NT2/D1 (cell line): ENCODE measurements around the gene PTPN1.

ENCODE experiments used
- DNase-seq: peaks from one replicate; pipeline ENCODE4 v3.0.0-alpha.2; 2011; ENCODE audit warnings: low read depth, low spot score
- H3K27me3 ChIP-seq: 2 replicates; pipeline ENCODE4 v1.6.0; 2011; ENCODE audit warnings: mild to moderate bottlenecking; ENCODE audit not compliant: insufficient read length, insufficient read depth
- H3K36me3 ChIP-seq: 2 replicates; pipeline ENCODE4 v1.6.1; 2011; ENCODE audit warnings: mild to moderate bottlenecking, low read length, mixed read lengths; ENCODE audit not compliant: insufficient read depth, insufficient read length
- H3K4me1 ChIP-seq: 2 replicates; pipeline ENCODE4 v1.5.1; 2011; ENCODE audit not compliant: insufficient read depth, insufficient read length
- H3K4me3 ChIP-seq: 2 replicates; pipeline ENCODE4 v1.5.1; 2011; ENCODE audit warnings: low read depth; ENCODE audit not compliant: insufficient read length
- H3K9ac ChIP-seq: 2 replicates; pipeline ENCODE4 v1.6.0; 2011; ENCODE audit warnings: low read depth; ENCODE audit not compliant: insufficient read length
- H3K9me3 ChIP-seq: 2 replicates; pipeline ENCODE4 v1.5.1; 2011; ENCODE audit warnings: mild to moderate bottlenecking, low read length; ENCODE audit not compliant: insufficient read depth
- SUZ12 ChIP-seq: IDR thresholded peaks from 2 replicates; pipeline ENCODE4 v1.6.1; 2011; ENCODE audit not compliant: insufficient read length, insufficient read depth; ENCODE audit errors: extremely low read depth
- YY1 ChIP-seq: IDR thresholded peaks from 2 replicates; pipeline ENCODE4 v1.6.1; 2011; ENCODE audit not compliant: insufficient read length, insufficient read depth
- ZNF274 ChIP-seq: IDR thresholded peaks from 2 replicates; pipeline ENCODE4 v1.6.1; 2011; ENCODE audit warnings: mild to moderate bottlenecking, low read depth, low read length

PTPN1 gene

GRCh38 chr20:50550531-50550930 is 40.3 kb downstream of the PTPN1 start:
- TF ChIP-seq SUZ12 (no peak), ZNF274 (no peak), YY1 (no peak)
- Histone ChIP-seq H3K36me3 (peaks cover 16% of the 10 kb centered on the region), H3K4me1 (no peaks in the 10 kb centered on the region), H3K9ac (no peak overlapping the region), H3K27me3 (no peaks in the 10 kb centered on the region), H3K4me3 (no peak overlapping the region), H3K9me3 (no peaks in the 10 kb centered on the region)
- no peak for DNase-seq

GRCh38 chr20:50551288-50551687 is 41.1 kb downstream of the PTPN1 start:
- no peak for DNase-seq
- Histone ChIP-seq H3K4me3 (no peak overlapping the region), H3K4me1 (no peaks in the 10 kb centered on the region), H3K9me3 (no peaks in the 10 kb centered on the region), H3K27me3 (no peaks in the 10 kb centered on the region), H3K9ac (no peak overlapping the region), H3K36me3 (peaks cover 16% of the 10 kb centered on the region)
- no peak for TF ChIP-seq SUZ12
- TF ChIP-seq YY1, result no peak
- TF ChIP-seq ZNF274, result no peak

- no peaks in the 10 kb centered on the region for H3K9me3 ChIP-seq
- H3K9ac ChIP-seq, result no peak overlapping the region
- H3K4me3 ChIP-seq, result no peak overlapping the region
- no peaks in the 10 kb centered on the region for H3K27me3 ChIP-seq
- no peaks in the 10 kb centered on the region for H3K4me1 ChIP-seq
- DNase-seq, result no peak
- TF ChIP-seq YY1 (no peak), SUZ12 (no peak), ZNF274 (no peak)
- peaks cover 17% of the 10 kb centered on the region for H3K36me3 ChIP-seq
Measured at GRCh38 chr20:50552979-50553378, 42.8 kb downstream of the PTPN1 start.

- DNase-seq, result no peak
- Histone ChIP-seq H3K9me3 (no peaks in the 10 kb centered on the region), H3K36me3 (peaks cover 8% of the 10 kb centered on the region), H3K4me1 (no peaks in the 10 kb centered on the region), H3K27me3 (no peaks in the 10 kb centered on the region), H3K9ac (no peak overlapping the region), H3K4me3 (no peak overlapping the region)
- TF ChIP-seq SUZ12 (no peak), YY1 (no peak), ZNF274 (no peak)
Measured at GRCh38 chr20:50554694-50555579, 44.8 kb downstream of the PTPN1 start.

- H3K4me1 ChIP-seq, result no peaks in the 10 kb centered on the region
- H3K36me3 ChIP-seq, result peaks cover 8% of the 10 kb centered on the region
- H3K9ac ChIP-seq, result no peak overlapping the region
- H3K9me3 ChIP-seq, result no peaks in the 10 kb centered on the region
- DNase-seq, result no peak
- H3K27me3 ChIP-seq, result no peaks in the 10 kb centered on the region
- no peak overlapping the region for H3K4me3 ChIP-seq
- no peak for TF ChIP-seq YY1
- TF ChIP-seq ZNF274, result no peak
- no peak for TF ChIP-seq SUZ12
Measured at GRCh38 chr20:50555662-50556061, 45.5 kb downstream of the PTPN1 start.

GRCh38 chr20:50557549-50558134 is 47.5 kb downstream of the PTPN1 start:
- no peak overlapping the region for H3K9ac ChIP-seq
- H3K4me3 ChIP-seq, result no peak overlapping the region
- no peaks in the 10 kb centered on the region for H3K4me1 ChIP-seq
- H3K9me3 ChIP-seq, result no peaks in the 10 kb centered on the region
- H3K27me3 ChIP-seq, result no peaks in the 10 kb centered on the region
- no peak for DNase-seq
- no peak for TF ChIP-seq SUZ12
- TF ChIP-seq YY1, result no peak
- TF ChIP-seq ZNF274, result no peak
- peaks cover 18% of the 10 kb centered on the region for H3K36me3 ChIP-seq

- no peaks in the 10 kb centered on the region for H3K9me3 ChIP-seq
- H3K9ac ChIP-seq, result no peak overlapping the region
- H3K4me3 ChIP-seq, result no peak overlapping the region
- DNase-seq, result no peak
- H3K4me1 ChIP-seq, result no peaks in the 10 kb centered on the region
- no peak for TF ChIP-seq ZNF274
- no peak for TF ChIP-seq SUZ12
- no peak for TF ChIP-seq YY1
- no peaks in the 10 kb centered on the region for H3K27me3 ChIP-seq
- peaks cover 26% of the 10 kb centered on the region for H3K36me3 ChIP-seq
Measured at GRCh38 chr20:50558483-50558925, 48.3 kb downstream of the PTPN1 start.
